RWPE2 (cell line): ENCODE data around the gene PPP4R4.
A peak's percentile ranks its signal among the peaks of the same experiment; 100 is the strongest.
"Not testable (repeated sequence)": the region's sequence is repeated elsewhere in the genome, so short reads cannot be mapped to it uniquely, and the experiment has no call there.

ENCODE experiments used
- ATAC-seq: fragments of 200-7000 bp; cut with Tn5 transposase; 3 replicates; pipeline ENCODE4 v1.9.1; 2021; ENCODE audit warnings: low read depth
- DNase-seq: peaks from one replicate; pipeline ENCODE4 v3.0.0-alpha.2; 2020; ENCODE audit warnings: low spot score
- H3K27ac ChIP-seq: fragments of 450-650 bp; 2 replicates; pipeline ENCODE4 v1.5.1; 2017; ENCODE audit warnings: mild to moderate bottlenecking; ENCODE audit not compliant: poor library complexity, severe bottlenecking
- H3K27me3 ChIP-seq: fragments of 250-450 bp; sonication (Bioruptor Pico); 2 replicates; pipeline ENCODE4 v1.5.1; 2021; ENCODE audit warnings: mild to moderate bottlenecking, moderate library complexity; ENCODE audit not compliant: insufficient read depth, poor library complexity, severe bottlenecking
- H3K36me3 ChIP-seq: fragments of 250-450 bp; sonication (Bioruptor Pico); 2 replicates; pipeline ENCODE4 v1.5.1; 2020; ENCODE audit warnings: low read depth, mild to moderate bottlenecking, moderate library complexity
- H3K4me1 ChIP-seq: fragments of 250-450 bp; sonication (Bioruptor Pico); 2 replicates; pipeline ENCODE4 v1.5.1; 2021; ENCODE audit warnings: mild to moderate bottlenecking, moderate library complexity; ENCODE audit not compliant: insufficient read depth, poor library complexity, severe bottlenecking
- H3K4me3 ChIP-seq: fragments of 250-450 bp; sonication (Bioruptor Pico); 2 replicates; pipeline ENCODE4 v1.5.1; 2021; ENCODE audit warnings: mild to moderate bottlenecking, moderate library complexity; ENCODE audit not compliant: severe bottlenecking
- H3K9me3 ChIP-seq: fragments of 250-450 bp; sonication (Bioruptor Pico); 2 replicates; pipeline ENCODE4 v1.5.1; 2021; ENCODE audit warnings: mild to moderate bottlenecking, moderate library complexity; ENCODE audit not compliant: severe bottlenecking
- TF ChIP-seq, protein P1 (sequence below): fragments of 450-650 bp; IDR thresholded peaks from one replicate; pipeline ENCODE4 v1.5.1; 2017; ENCODE audit warnings: mild to moderate bottlenecking, moderate library complexity; ENCODE audit not compliant: poor library complexity, severe bottlenecking

PPP4R4 gene

DNA sequence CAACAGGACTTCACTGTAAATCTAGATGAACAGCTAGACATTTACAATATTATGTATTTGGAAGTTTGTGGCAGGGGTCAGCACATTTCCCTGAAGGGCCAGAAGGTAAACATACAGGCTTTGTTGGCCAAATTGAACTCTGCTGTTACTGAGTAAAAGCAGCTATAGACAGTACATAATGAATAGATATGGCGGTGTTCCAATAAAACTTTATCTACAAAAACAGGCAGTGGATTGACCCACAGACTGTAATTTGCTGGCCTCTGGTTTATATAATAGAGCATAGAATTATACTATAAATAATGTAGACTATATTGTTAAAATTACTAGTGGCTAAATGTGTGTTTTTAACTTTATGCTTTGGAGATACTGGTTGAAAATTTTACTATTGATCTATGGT lies 93.2 kb downstream of the PPP4R4 start:
- H3K4me3 ChIP-seq = no peak overlapping the region
- H3K27ac ChIP-seq = no peak overlapping the region
- H3K9me3 ChIP-seq = no peaks in the 10 kb centered on the region
- DNase-seq (no peak), ATAC-seq (no peak)
- no peaks in the 10 kb centered on the region for H3K4me1 ChIP-seq
- peaks cover 39% of the 10 kb centered on the region for H3K36me3 ChIP-seq
- TF ChIP-seq, protein P1, sequence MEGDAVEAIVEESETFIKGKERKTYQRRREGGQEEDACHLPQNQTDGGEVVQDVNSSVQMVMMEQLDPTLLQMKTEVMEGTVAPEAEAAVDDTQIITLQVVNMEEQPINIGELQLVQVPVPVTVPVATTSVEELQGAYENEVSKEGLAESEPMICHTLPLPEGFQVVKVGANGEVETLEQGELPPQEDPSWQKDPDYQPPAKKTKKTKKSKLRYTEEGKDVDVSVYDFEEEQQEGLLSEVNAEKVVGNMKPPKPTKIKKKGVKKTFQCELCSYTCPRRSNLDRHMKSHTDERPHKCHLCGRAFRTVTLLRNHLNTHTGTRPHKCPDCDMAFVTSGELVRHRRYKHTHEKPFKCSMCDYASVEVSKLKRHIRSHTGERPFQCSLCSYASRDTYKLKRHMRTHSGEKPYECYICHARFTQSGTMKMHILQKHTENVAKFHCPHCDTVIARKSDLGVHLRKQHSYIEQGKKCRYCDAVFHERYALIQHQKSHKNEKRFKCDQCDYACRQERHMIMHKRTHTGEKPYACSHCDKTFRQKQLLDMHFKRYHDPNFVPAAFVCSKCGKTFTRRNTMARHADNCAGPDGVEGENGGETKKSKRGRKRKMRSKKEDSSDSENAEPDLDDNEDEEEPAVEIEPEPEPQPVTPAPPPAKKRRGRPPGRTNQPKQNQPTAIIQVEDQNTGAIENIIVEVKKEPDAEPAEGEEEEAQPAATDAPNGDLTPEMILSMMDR = no peak
- H3K27me3 ChIP-seq = no peaks in the 10 kb centered on the region

DNA sequence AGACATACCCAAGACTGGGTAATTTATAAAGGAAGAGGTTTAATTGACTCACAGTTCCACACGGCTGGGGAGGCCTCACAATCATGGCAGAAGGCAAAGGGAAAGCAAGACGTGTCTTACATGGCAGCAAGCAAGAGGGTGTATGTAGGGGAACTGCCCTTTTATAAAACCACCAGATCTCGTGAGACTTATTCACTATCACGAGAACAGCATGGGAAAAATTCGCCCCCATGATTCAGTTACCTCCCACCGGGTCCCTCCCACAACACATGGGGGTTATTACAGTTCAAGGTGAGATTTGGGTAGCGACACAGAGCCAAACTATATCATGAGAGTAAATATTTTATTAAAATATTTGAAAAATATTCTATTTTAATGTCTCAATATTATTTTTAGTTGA lies 94.5 kb downstream of the PPP4R4 start:
- peaks cover 29% of the 10 kb centered on the region for H3K36me3 ChIP-seq
- not testable (repeated sequence) for DNase-seq, H3K27me3 ChIP-seq, ATAC-seq, H3K4me1 ChIP-seq, H3K9me3 ChIP-seq, H3K27ac ChIP-seq, H3K4me3 ChIP-seq

DNA sequence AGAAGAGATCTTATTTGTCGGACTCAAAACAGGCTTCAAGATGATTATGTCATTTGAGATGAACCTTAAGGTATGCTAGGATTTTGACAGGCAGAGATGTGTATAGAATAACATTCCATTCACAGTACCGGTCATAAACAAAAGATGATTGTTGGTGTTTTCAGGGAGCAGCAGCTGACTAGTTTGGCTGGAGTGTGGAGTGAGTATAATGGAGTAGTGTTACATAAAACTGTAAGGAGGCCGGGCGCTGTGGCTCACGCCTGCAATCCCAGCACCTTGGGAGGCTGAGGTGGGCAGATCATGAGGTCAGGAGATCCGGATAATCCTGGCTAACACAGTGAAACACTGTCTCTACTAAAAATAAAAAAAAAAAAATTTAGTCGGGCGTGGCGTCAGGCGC lies 95.0 kb downstream of the PPP4R4 start:
- Histone ChIP-seq H3K27ac (no peak overlapping the region), H3K4me3 (no peak overlapping the region), H3K36me3 (peaks cover 28% of the 10 kb centered on the region), H3K27me3 (no peaks in the 10 kb centered on the region), H3K9me3 (no peaks in the 10 kb centered on the region), H3K4me1 (no peaks in the 10 kb centered on the region)
- ATAC-seq (peak; percentile 60; the same call in 2 of the 3 replicates), DNase-seq (no peak)
- TF ChIP-seq, protein P1 = no peak

DNA sequence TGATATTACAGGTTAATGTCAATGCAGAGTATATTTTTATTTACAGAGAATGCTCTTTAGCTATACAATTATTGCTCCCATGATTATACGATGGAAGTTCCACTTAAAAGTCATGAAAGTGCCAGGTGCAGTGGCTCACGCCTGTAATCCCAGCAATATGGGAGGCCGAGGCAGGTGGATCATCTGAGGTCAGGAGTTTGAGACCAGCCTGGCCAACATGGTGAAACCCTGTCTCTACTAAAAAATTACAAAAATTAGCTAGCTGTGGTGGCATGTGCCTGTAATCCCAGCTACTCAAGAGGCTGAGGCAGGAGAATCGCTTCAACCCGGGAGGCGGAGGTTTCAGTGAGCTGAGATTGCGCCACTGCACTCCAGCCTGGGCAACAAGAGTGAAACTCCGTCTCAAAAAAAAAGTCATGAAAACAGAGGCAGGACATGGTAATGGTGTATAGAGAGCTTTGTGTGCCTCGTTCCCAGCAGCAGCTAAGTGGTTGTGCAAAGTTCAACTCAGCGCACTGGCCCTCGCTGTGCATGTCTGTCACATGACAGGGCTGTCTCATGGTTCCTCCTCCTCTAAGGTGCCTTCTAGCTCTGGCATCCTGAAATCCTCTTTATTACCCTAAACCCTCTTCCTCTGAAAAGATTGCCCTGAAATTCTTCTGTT lies 102.9 kb downstream of the PPP4R4 start:
- H3K4me3 ChIP-seq, DNase-seq, ATAC-seq, H3K4me1 ChIP-seq, H3K36me3 ChIP-seq, H3K27ac ChIP-seq, H3K27me3 ChIP-seq, H3K9me3 ChIP-seq: not testable (repeated sequence)

DNA sequence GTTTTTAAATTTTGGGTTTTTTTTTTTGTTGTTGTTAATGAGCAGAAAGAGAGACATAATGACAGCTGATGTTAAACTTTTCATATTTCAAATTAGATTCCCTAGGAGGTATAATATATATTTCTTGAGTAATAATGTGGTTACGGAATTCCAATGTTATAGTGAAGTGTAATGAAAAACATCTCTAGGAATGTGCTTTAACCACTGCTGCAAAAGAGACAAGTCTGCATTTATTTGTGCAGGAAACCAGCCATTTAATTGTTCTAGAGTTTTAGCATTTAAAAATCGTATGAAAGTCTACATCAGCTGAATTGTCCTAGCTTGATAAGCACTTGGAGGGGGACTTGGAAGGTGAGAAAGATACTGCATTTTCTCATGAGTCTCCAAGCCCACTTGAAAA lies 104.6 kb downstream of the PPP4R4 start:
- Histone ChIP-seq H3K4me1 (no peaks in the 10 kb centered on the region), H3K27ac (no peak overlapping the region), H3K9me3 (no peaks in the 10 kb centered on the region), H3K27me3 (no peaks in the 10 kb centered on the region), H3K36me3 (no peaks in the 10 kb centered on the region), H3K4me3 (no peak overlapping the region)
- ATAC-seq = no peak
- DNase-seq = no peak
- TF ChIP-seq, protein P1 = no peak

DNA sequence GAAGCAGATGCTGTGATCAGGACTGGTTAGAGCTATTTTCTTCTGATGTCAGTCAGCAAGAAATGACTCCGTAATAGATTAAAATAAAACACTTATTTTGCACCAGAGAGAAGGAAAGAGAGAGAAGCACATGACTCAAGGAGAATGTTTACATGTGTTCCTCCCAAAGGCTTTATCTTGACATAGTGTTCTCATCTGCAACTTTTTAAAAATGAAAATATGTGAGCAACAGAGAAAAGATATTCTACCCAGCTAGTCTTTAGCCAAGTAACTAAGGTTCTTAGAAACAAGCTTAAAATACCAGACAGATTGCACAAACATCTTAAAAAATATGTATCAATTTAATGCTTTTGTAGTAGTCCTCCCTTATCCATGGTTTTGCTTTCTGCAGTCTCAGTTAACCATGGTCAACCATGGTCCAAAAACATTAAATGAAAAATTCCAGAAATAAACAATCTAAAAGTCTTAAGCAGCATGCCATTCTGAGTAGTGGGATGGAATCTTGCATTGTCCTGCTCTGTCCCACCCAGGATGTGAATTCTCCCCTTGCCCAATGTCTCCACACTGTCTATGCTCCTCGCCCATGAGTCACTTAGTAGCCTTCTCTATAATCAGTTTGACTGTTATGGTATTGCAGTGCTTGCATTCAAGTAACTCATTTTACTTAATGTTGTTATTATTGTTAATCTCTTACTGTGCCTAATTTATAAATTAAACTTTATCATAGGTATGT lies 109.0 kb downstream of the PPP4R4 start:
- H3K4me3 ChIP-seq = no peak overlapping the region
- DNase-seq (no peak), ATAC-seq (peak; percentile 35; the same call in 1 of the 3 replicates)
- H3K27ac ChIP-seq = no peak overlapping the region
- no peaks in the 10 kb centered on the region for H3K9me3 ChIP-seq
- no peaks in the 10 kb centered on the region for H3K27me3 ChIP-seq
- TF ChIP-seq, protein P1 = no peak
- no peaks in the 10 kb centered on the region for H3K4me1 ChIP-seq
- H3K36me3 ChIP-seq = no peaks in the 10 kb centered on the region
